ENCODE results near the gene ADK.

ADK gene

GRCh38 chr10:74755273-74755672, 604.3 kb downstream of the ADK start:
- no peaks in the 10 kb centered on the region for H3K36me3 ChIP-seq (ENCODE audit: control insufficient read depth, insufficient read depth, low read length)
- no peak overlapping the region for H3K27ac ChIP-seq (ENCODE audit: low read depth, low read length)
- H3K4me1 ChIP-seq (ENCODE audit: control insufficient read depth, insufficient read depth, low read length) = peaks cover 6% of the 10 kb centered on the region; the same call in 1 of the 2 replicates
- no peaks in the 10 kb centered on the region for H3K9me3 ChIP-seq (ENCODE audit: control insufficient read depth, insufficient read depth, low read length)
- no peak overlapping the region for H3K4me3 ChIP-seq (ENCODE audit: low read depth, low read length)
- H3K9ac ChIP-seq (ENCODE audit: low read depth, low read length) = no peak overlapping the region
- no peaks in the 10 kb centered on the region for H3K27me3 ChIP-seq (ENCODE audit: control insufficient read depth, insufficient read depth, low read length)
